Midbrain (tissue), 1 donor: ENCODE data around the gene CRK.
"Not testable (repeated sequence)": the region's sequence is repeated elsewhere in the genome, so short reads cannot be mapped to it uniquely, and the experiment has no call there.

Source experiments
- DNase-seq: peaks from one replicate; lab custom pipeline; 2025; lab: John Stamatoyannopoulos, UW

CRK gene

GRCh38 chr17:1386675-1387190 is 69.3 kb downstream of the CRK start:
- not testable (repeated sequence) for DNase-seq

GRCh38 chr17:1386265-1386664 is 69.8 kb downstream of the CRK start:
- no peak for DNase-seq

GRCh38 chr17:1385861-1386260 is 70.2 kb downstream of the CRK start:
- DNase-seq, result no peak

GRCh38 chr17:1384905-1385435 is 71.1 kb downstream of the CRK start:
- no peak for DNase-seq

GRCh38 chr17:1379930-1380313 is 76.1 kb downstream of the CRK start:
- no peak for DNase-seq

GRCh38 chr17:1379208-1379929 is 76.7 kb downstream of the CRK start:
- no peak for DNase-seq

- DNase-seq, result not testable (repeated sequence)
These were observed 77.6 kb downstream of the CRK start for GRCh38 chr17:1378476-1378860.

- DNase-seq, result no peak
These were observed 78.7 kb downstream of the CRK start for GRCh38 chr17:1377334-1377733.

GRCh38 chr17:1376061-1376460 is 80.0 kb downstream of the CRK start:
- no peak for DNase-seq

GRCh38 chr17:1375615-1376014 is 80.4 kb downstream of the CRK start:
- DNase-seq, result no peak

- DNase-seq, result no peak
These were observed 81.4 kb downstream of the CRK start for GRCh38 chr17:1374431-1375177.

- DNase-seq, result no peak
These were observed 82.3 kb downstream of the CRK start for GRCh38 chr17:1373707-1374237.

- DNase-seq, result no peak
These were observed 83.4 kb downstream of the CRK start for GRCh38 chr17:1372618-1373017.

- no peak for DNase-seq
These were observed 84.0 kb downstream of the CRK start for GRCh38 chr17:1371893-1372590.
